HCT116 (cell line): Measurements from ENCODE around the gene SLC2A5. TPM values are rescaled to one million over a fixed set of nuclear protein-coding genes. Genes with fewer than 3 reads are reported as not detected.

ENCODE experiments used
- ATAC-seq: fragments of 200-7000 bp; cut with Tn5 transposase; 2 replicates; pipeline ENCODE4 v1.9.1; 2020; ENCODE audit warnings: mild to moderate bottlenecking, moderate library complexity
- BruUV-seq: library from RNA; stranded (reverse); fragments of 400-500 nt; replicated peaks from 2 replicates; lab custom pipeline; 2021; lab: Mats Ljungman, UMichigan
- CTCF ChIA-PET: fragments of 300-600 bp; sonication (Branson Sonifier 250); formaldehyde crosslinking; loops from one replicate; lab custom pipeline; 2021; ENCODE audit warnings: antibody characterized with exemption; lab: Charles Lee
- POLR2A ChIA-PET: fragments of 300-600, 350-600 bp; sonication (Branson Sonifier 250); formaldehyde crosslinking; loops from one replicate; lab custom pipeline; 2021; ENCODE audit warnings: antibody characterized with exemption; lab: Charles Lee
- RAD21 ChIA-PET, 2 experiments: fragments of 300-600 bp; sonication (Branson Sonifier 250); formaldehyde crosslinking; loops; one replicate each; lab custom pipeline; 2023; ENCODE audit warnings: low total read pairs in 2 of 2; ENCODE audit not compliant: uncharacterized antibody in 2 of 2, unreplicated experiment in 2 of 2, low non-redundant PET in 1 of 2; lab: Charles Lee
- DNase-seq: peaks from one replicate; pipeline ENCODE4 v3.0.0-alpha.2; 2010; ENCODE audit warnings: low read depth, low spot score
- H2AFZ ChIP-seq: fragments of 200-600 bp; shearing (Covaris generic), sonication (generic); 2 replicates; pipeline ENCODE4 v1.6.1; 2017; ENCODE audit warnings: low read depth, mixed run types, mixed read lengths, antibody characterized with exemption, low read length; ENCODE audit not compliant: poor library complexity, severe bottlenecking
- H3K27ac ChIP-seq: 2 replicates; pipeline ENCODE4 v1.5.1; 2012; ENCODE audit warnings: low read depth, low read length
- H3K27me3 ChIP-seq: fragments of 200-600 bp; sonication (generic); 2 replicates; pipeline ENCODE4 v1.6.1; 2016; ENCODE audit warnings: mixed run types, low read length, mixed read lengths; ENCODE audit not compliant: insufficient read depth
- H3K36me3 ChIP-seq, 2 experiments: fragments of 200-500 bp in 1 of 2; fragments of 200-600 bp in 1 of 2; sonication (Bioruptor generic) in 1 of 2; sonication (generic) in 1 of 2; 2 replicates each; pipeline versions ENCODE4 v1.5.1 to v1.6.1; 2014 to 2016; ENCODE audit warnings: low read length in 2 of 2, inconsistent platforms in 1 of 2, mixed read lengths in 1 of 2, mixed run types in 1 of 2; ENCODE audit not compliant: insufficient read depth in 2 of 2, control insufficient read depth in 1 of 2
- H3K4me1 ChIP-seq, 2 experiments: fragments of 200-600 bp in 1 of 2; sonication (generic) in 1 of 2; 2 replicates each; pipeline versions ENCODE4 v1.5.1 to v1.6.1; 2012 to 2017; ENCODE audit warnings: low read length in 2 of 2, inconsistent platforms in 1 of 2, mild to moderate bottlenecking in 1 of 2, mixed read lengths in 1 of 2, mixed run types in 1 of 2, moderate library complexity in 1 of 2; ENCODE audit not compliant: insufficient read depth in 2 of 2, control insufficient read depth in 1 of 2
- H3K4me2 ChIP-seq: fragments of 200-600 bp; sonication (generic); 2 replicates; pipeline ENCODE4 v1.6.1; 2017; ENCODE audit warnings: mixed run types, low read length, mixed read lengths
- H3K4me3 ChIP-seq, 2 experiments: fragments of 200-600 bp in 1 of 2; sonication (generic) in 1 of 2; replicated peaks in 1 of 2; 2 replicates each; pipeline ENCODE4 v1.5.1; 2011 to 2016; ENCODE audit warnings: low read length in 2 of 2, control low read depth in 1 of 2, low read depth in 1 of 2, mild to moderate bottlenecking in 1 of 2, mixed read lengths in 1 of 2, mixed run types in 1 of 2
- H3K79me2 ChIP-seq: fragments of 200-600 bp; sonication (generic); 2 replicates; pipeline ENCODE4 v1.6.1; 2017; ENCODE audit warnings: mild to moderate bottlenecking, mixed run types, low read length, moderate library complexity, mixed read lengths; ENCODE audit not compliant: insufficient read depth
- H3K9ac ChIP-seq: fragments of 200-600 bp; sonication (generic); 2 replicates; pipeline ENCODE4 v1.6.1; 2016; ENCODE audit warnings: low read length, mixed read lengths
- H3K9me2 ChIP-seq: fragments of 200-600 bp; sonication (generic), shearing (Covaris generic); 2 replicates; pipeline ENCODE4 v1.6.1; 2017; ENCODE audit warnings: mixed run types, mild to moderate bottlenecking, moderate library complexity; ENCODE audit not compliant: insufficient read depth
- H3K9me3 ChIP-seq, 2 experiments: fragments of 200-500 bp in 1 of 2; fragments of 200-600 bp in 1 of 2; sonication (Bioruptor generic) in 1 of 2; sonication (generic) in 1 of 2; 2 replicates each; pipeline ENCODE4 v1.6.1; 2014 to 2017; ENCODE audit warnings: low read length in 2 of 2, mixed read lengths in 2 of 2, inconsistent platforms in 1 of 2, low read depth in 1 of 2, mild to moderate bottlenecking in 1 of 2, mixed run types in 1 of 2, moderate library complexity in 1 of 2; ENCODE audit not compliant: control insufficient read depth in 1 of 2, insufficient read depth in 1 of 2
- H4K20me1 ChIP-seq: fragments of 200-600 bp; sonication (generic), shearing (Covaris generic); 2 replicates; pipeline ENCODE4 v1.6.1; 2017; ENCODE audit warnings: mixed run types, mild to moderate bottlenecking, moderate library complexity; ENCODE audit not compliant: insufficient read depth
- ATF3 ChIP-seq: IDR thresholded peaks from 2 replicates; pipeline ENCODE4 v1.6.1; 2012
- CBX3 ChIP-seq: IDR thresholded peaks from 2 replicates; pipeline ENCODE4 v1.6.1; 2012; ENCODE audit warnings: low read depth
- CTCF ChIP-seq, 3 experiments: fragments of 200-600 bp in 1 of 3; sonication (generic) in 1 of 3; IDR thresholded peaks in 2 of 3; conservative IDR thresholded peaks in 1 of 3; 2 replicates each; pipeline ENCODE4 v1.5.1; 2012 to 2017; ENCODE audit warnings: low read depth in 2 of 3, low read length in 2 of 3, antibody characterized with exemption in 1 of 3, borderline replicate concordance in 1 of 3, control low read depth in 1 of 3, mild to moderate bottlenecking in 1 of 3, mixed read lengths in 1 of 3, mixed run types in 1 of 3, moderate library complexity in 1 of 3; ENCODE audit not compliant: insufficient read depth in 1 of 3
- EZH2 ChIP-seq: fragments of 200-600 bp; sonication (generic); IDR thresholded peaks from 2 replicates; pipeline ENCODE4 v1.6.1; 2017; ENCODE audit warnings: antibody characterized with exemption, mixed run types
- FOSL1 ChIP-seq: IDR thresholded peaks from 2 replicates; pipeline ENCODE4 v1.6.1; 2012; ENCODE audit warnings: low read depth
- POLR2AphosphoS5 ChIP-seq: IDR thresholded peaks from 2 replicates; pipeline ENCODE4 v1.6.1; 2011; ENCODE audit warnings: mild to moderate bottlenecking, low read depth, low read length, moderate library complexity
- RAD21 ChIP-seq: IDR thresholded peaks from 2 replicates; pipeline ENCODE4 v1.6.1; 2012; ENCODE audit warnings: low read depth, mild to moderate bottlenecking
- REST ChIP-seq: IDR thresholded peaks from 2 replicates; pipeline ENCODE4 v1.6.1; 2012; ENCODE audit warnings: low read depth
- SP1 ChIP-seq: IDR thresholded peaks from 2 replicates; pipeline ENCODE4 v1.6.1; 2012; ENCODE audit warnings: low read depth
- TCF7L2 ChIP-seq: IDR thresholded peaks from 2 replicates; pipeline ENCODE4 v1.7.0; 2011; ENCODE audit warnings: borderline replicate concordance, inconsistent platforms; ENCODE audit not compliant: insufficient read depth, insufficient read length; ENCODE audit errors: extremely low read depth
- YY1 ChIP-seq: IDR thresholded peaks from 2 replicates; pipeline ENCODE4 v1.6.1; 2011; ENCODE audit warnings: low read length, low read depth, moderate library complexity, mild to moderate bottlenecking; ENCODE audit not compliant: insufficient replicate concordance; ENCODE audit errors: extremely low read depth
- ZBTB33 ChIP-seq: IDR thresholded peaks from 2 replicates; pipeline ENCODE4 v1.6.1; 2011; ENCODE audit warnings: mild to moderate bottlenecking, low read length, moderate library complexity; ENCODE audit not compliant: insufficient replicate concordance; ENCODE audit errors: extremely low read depth
- intact Hi-C: fragments of 100-400 bp; cut with micrococcal nuclease; formaldehyde crosslinking; loops from 2 replicates; pipeline ENCODE4 v1.10.0; 2022
- total RNA-seq: library from RNA; stranded (reverse); gene quantifications from one replicate; pipeline ENCODE4 v1.2.1, GENCODE V29; 2021; ENCODE audit not compliant: unreplicated experiment

The SLC2A5 gene
- total RNA-seq, 1 experiment from 2014 or later = not detected

DNA sequence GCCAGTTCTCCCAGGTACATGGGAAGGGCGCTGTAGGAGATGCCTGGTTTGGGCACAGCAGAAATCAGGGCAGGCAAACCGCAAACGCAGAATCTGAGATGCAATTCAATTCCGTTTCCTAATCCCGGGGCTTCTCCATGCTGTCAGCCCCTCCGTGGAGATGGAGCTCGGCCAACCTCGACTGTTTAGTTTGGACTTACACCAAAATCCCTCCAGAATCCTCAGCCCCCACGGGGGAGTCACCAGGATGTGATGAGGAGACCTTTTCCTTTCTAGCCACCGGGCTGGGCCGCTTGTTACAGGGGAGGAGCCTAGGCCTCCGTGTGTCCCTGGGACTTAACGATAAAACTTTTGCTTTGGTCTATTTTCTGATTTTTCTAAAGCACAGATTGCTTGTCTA is 51.1 kb downstream of the SLC2A5 start:
- H3K27me3 ChIP-seq = no peaks in the 10 kb centered on the region
- no peaks in the 10 kb centered on the region for H3K79me2 ChIP-seq
- POLR2A ChIA-PET = no interaction called here
- no peaks in the 10 kb centered on the region for H3K9me3 ChIP-seq
- H3K4me3 ChIP-seq = no peak overlapping the region
- BruUV-seq = no TSS peak
- H3K27ac ChIP-seq = no peak overlapping the region
- RAD21 ChIA-PET = no interaction called here
- no peaks in the 10 kb centered on the region for H3K9me2 ChIP-seq
- no peaks in the 10 kb centered on the region for H3K36me3 ChIP-seq
- H3K4me2 ChIP-seq = no peak overlapping the region
- H3K4me1 ChIP-seq = no peaks in the 10 kb centered on the region
- H2AFZ ChIP-seq = no peak overlapping the region
- no peak overlapping the region for H3K9ac ChIP-seq
- intact Hi-C loops = no loop called here
- TF ChIP-seq FOSL1 (no peak), CBX3 (no peak), SP1 (no peak), TCF7L2 (no peak), YY1 (no peak), REST (no peak), ATF3 (no peak)
- DNase-seq (no peak), ATAC-seq (no peak)
- CTCF ChIA-PET = no interaction called here
- H4K20me1 ChIP-seq = no peaks in the 10 kb centered on the region

DNA sequence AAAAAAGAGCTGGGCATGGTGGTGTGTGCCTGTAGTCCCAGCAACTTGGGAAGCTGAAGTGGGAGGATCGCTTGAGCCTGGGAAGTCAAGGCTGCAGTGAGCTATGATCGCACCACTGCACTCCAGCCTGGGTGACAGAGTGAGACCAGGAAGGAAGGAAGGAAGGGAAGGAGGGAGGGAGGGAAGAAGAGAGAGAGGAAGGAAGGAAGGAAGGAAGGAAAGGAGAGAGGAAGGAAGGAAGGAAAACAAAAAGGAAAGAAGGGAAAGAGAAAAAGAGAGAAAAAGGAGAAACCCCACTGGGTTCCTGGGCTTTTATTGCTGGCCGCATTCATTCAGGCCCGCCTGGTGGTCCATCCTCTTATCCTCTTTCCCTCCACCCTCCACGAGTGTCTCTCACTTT is 53.0 kb downstream of the SLC2A5 start:
- Histone ChIP-seq H3K9me3 (no peaks in the 10 kb centered on the region), H3K27me3 (no peaks in the 10 kb centered on the region), H2AFZ (no peak overlapping the region), H4K20me1 (no peaks in the 10 kb centered on the region), H3K79me2 (no peaks in the 10 kb centered on the region), H3K4me3 (no peak overlapping the region), H3K9ac (no peak overlapping the region), H3K36me3 (no peaks in the 10 kb centered on the region), H3K4me2 (no peak overlapping the region), H3K27ac (no peak overlapping the region), H3K9me2 (no peaks in the 10 kb centered on the region), H3K4me1 (no peaks in the 10 kb centered on the region)
- no peak for ATAC-seq
- RAD21 ChIA-PET = no interaction called here
- CTCF ChIA-PET = no interaction called here
- POLR2A ChIA-PET = no interaction called here
- no TSS peak for BruUV-seq
- no peak for DNase-seq
- intact Hi-C loops = no loop called here
- no peak for TF ChIP-seq FOSL1
- no peak for TF ChIP-seq ATF3
- TF ChIP-seq POLR2AphosphoS5 = no peak
- TF ChIP-seq EZH2 = no peak
- no peak for TF ChIP-seq ZBTB33
- TF ChIP-seq RAD21 = no peak
- TF ChIP-seq CTCF (IDR thresholded peaks at IDR 0.05 in 2 of 3, conservative IDR thresholded peaks at IDR 0.05 in 1 of 3; ENCODE audit: borderline replicate concordance in 1 of 3, insufficient read depth in 1 of 3, low read depth in 2 of 3, low read length in 2 of 3) = no peak
- TF ChIP-seq CBX3 = no peak
